H1 (cell line): ENCODE measurements around the gene VAT1L.

Source experiments
- CBX5 ChIP-seq: fragments of 300-800, 300-1000 bp; sonication (generic); IDR thresholded peaks from 2 replicates; pipeline ENCODE4 v1.7.1; 2016; ENCODE audit warnings: antibody characterized with exemption, low read length, low read depth
- CBX8 ChIP-seq: fragments of 300-800, 300-1000 bp; sonication (generic); IDR thresholded peaks from 2 replicates; pipeline ENCODE4 v1.7.1; 2016; ENCODE audit warnings: low read depth, low read length, borderline replicate concordance
- CEBPB ChIP-seq: IDR thresholded peaks from 2 replicates; pipeline ENCODE4 v1.6.1; 2012; ENCODE audit warnings: low read depth, low read length
- CTCF ChIP-seq, 3 experiments: IDR thresholded peaks; 1 replicate in 2 of 3; 2 replicates in 1 of 3; pipeline versions ENCODE4 v1.5.1 to v1.6.1; 2011; ENCODE audit warnings: low read length in 3 of 3, mild to moderate bottlenecking in 3 of 3, inconsistent platforms in 2 of 3, low read depth in 1 of 3, moderate library complexity in 1 of 3; ENCODE audit not compliant: insufficient read depth in 1 of 3; ENCODE audit errors: control extremely low read depth in 1 of 3
- EGR1 ChIP-seq: IDR thresholded peaks from 2 replicates; pipeline ENCODE4 v1.6.1; 2011; ENCODE audit warnings: low read depth, low read length, borderline replicate concordance
- EP300 ChIP-seq, 2 experiments: IDR thresholded peaks; 1 replicate in 1 of 2; 2 replicates in 1 of 2; pipeline ENCODE4 v1.6.1; 2011 to 2012; ENCODE audit warnings: low read depth in 2 of 2, low read length in 2 of 2, mild to moderate bottlenecking in 2 of 2, borderline replicate concordance in 1 of 2, inconsistent platforms in 1 of 2, moderate library complexity in 1 of 2
- POLR2A ChIP-seq, 2 experiments: IDR thresholded peaks; 1 replicate in 1 of 2; 2 replicates in 1 of 2; pipeline ENCODE4 v1.6.1; 2011; ENCODE audit warnings: low read depth in 2 of 2, low read length in 2 of 2, mild to moderate bottlenecking in 2 of 2; ENCODE audit errors: control extremely low read depth in 1 of 2
- POLR2AphosphoS5 ChIP-seq: IDR thresholded peaks from 2 replicates; pipeline ENCODE4 v1.6.1; 2011; ENCODE audit warnings: low read depth, low read length
- RBBP5 ChIP-seq: IDR thresholded peaks from 2 replicates; pipeline ENCODE4 v1.7.1; 2012; ENCODE audit warnings: low read depth, mild to moderate bottlenecking, inconsistent platforms, low read length, moderate library complexity, borderline replicate concordance
- SP4 ChIP-seq: IDR thresholded peaks from 2 replicates; pipeline ENCODE4 v1.6.1; 2012; ENCODE audit warnings: low read length, inconsistent platforms
- SRF ChIP-seq: IDR thresholded peaks from 2 replicates; pipeline ENCODE4 v1.6.1; 2011; ENCODE audit warnings: mild to moderate bottlenecking, low read depth, low read length, moderate library complexity
- TAF7 ChIP-seq: optimal IDR thresholded peaks from 2 replicates; pipeline ENCODE3; 2011; ENCODE audit warnings: low read depth, mild to moderate bottlenecking, inconsistent platforms, low read length, moderate library complexity, borderline replicate concordance

GRCh38 chr16:78024159-78024558 is 235.8 kb downstream of the VAT1L start:
- no peak for TF ChIP-seq CBX5
- TF ChIP-seq SRF, result no peak
- no peak for TF ChIP-seq SP4
- TF ChIP-seq CTCF (IDR thresholded peaks at IDR 0.05; ENCODE audit: control extremely low read depth in 1 of 3, insufficient read depth in 1 of 3, low read depth in 1 of 3, low read length in 3 of 3), result no peak
- TF ChIP-seq EGR1, result no peak
- no peak for TF ChIP-seq RBBP5
- no peak for TF ChIP-seq CEBPB
- no peak for TF ChIP-seq POLR2AphosphoS5
- TF ChIP-seq TAF7, result no peak
- no peak for TF ChIP-seq POLR2A (IDR thresholded peaks at IDR 0.05; ENCODE audit: control extremely low read depth in 1 of 2, low read depth in 2 of 2, low read length in 2 of 2)
- no peak for TF ChIP-seq CBX8
- TF ChIP-seq EP300 (IDR thresholded peaks at IDR 0.05; ENCODE audit: borderline replicate concordance in 1 of 2, low read depth in 2 of 2, low read length in 2 of 2), result no peak
